D721Med (cell line): Measurements from ENCODE around the gene PLCE1.

ENCODE experiments used
- DNase-seq: peaks from one replicate; pipeline ENCODE4 v3.0.0; 2011; ENCODE audit warnings: low spot score; ENCODE audit not compliant: insufficient read length
- FAIRE-seq: peaks from 2 replicates; lab custom pipeline; 2011; peaks lifted over from hg19 to GRCh38; lab: Jason Lieb, UNC
- CTCF ChIP-seq: IDR thresholded peaks from 2 replicates; pipeline ENCODE4 v1.5.1; 2012; ENCODE audit warnings: mild to moderate bottlenecking, control low read depth; ENCODE audit not compliant: insufficient read depth; ENCODE audit errors: missing control alignments

The PLCE1 gene

GRCh38 chr10:94000638-94001415 lies 7.1 kb downstream of the PLCE1 start:
- FAIRE-seq (no peak), DNase-seq (no peak)
- no peak for TF ChIP-seq CTCF

GRCh38 chr10:94001416-94001810 lies 7.7 kb downstream of the PLCE1 start:
- DNase-seq (no peak), FAIRE-seq (no peak)
- no peak for TF ChIP-seq CTCF

GRCh38 chr10:94002156-94002555 lies 8.4 kb downstream of the PLCE1 start:
- no peak for FAIRE-seq
- no peak for TF ChIP-seq CTCF
- no peak for DNase-seq

GRCh38 chr10:94003488-94003887 lies 9.8 kb downstream of the PLCE1 start:
- FAIRE-seq (no peak), DNase-seq (no peak)
- TF ChIP-seq CTCF, result no peak

GRCh38 chr10:94005050-94005449 lies 11.3 kb downstream of the PLCE1 start:
- FAIRE-seq, result no peak
- DNase-seq, result no peak
- TF ChIP-seq CTCF, result no peak

- DNase-seq, result no peak
- no peak for TF ChIP-seq CTCF
- no peak for FAIRE-seq
Measured at GRCh38 chr10:94006591-94007550, 13.1 kb downstream of the PLCE1 start.
